Measurements from ENCODE around the gene DNAJB4.

The DNAJB4 gene

DNA sequence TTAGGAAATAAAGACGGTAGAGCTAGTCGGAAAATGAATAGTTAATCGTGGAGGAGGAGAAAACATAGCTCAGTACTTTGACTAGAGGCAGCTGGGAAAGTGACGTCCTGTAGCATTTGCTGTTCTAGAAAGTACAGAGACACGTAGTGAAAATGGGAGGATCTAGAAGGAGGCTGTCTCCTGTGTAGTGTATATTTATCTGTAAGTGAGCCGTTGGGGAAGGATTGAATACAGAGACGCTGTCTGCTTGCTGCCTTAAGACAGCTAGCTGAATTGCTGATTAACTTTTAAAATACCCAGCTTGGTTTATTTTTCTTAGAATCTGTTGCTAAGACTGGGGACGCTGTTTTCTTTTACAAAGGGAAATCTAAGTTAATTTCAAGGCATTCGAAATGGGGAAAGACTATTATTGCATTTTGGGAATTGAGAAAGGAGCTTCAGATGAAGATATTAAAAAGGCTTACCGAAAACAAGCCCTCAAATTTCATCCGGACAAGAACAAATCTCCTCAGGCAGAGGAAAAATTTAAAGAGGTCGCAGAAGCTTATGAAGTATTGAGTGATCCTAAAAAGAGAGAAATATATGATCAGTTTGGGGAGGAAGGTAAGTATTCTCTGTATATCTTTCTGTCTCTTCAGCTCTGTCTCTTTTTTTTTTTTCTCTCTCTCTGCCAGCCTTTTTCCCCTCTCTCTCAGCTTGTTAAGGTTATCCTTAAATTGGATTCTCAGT lies at the start of gene DNAJB4:
TSS of gene DNAJB4 (plus strand) at position 221 of the 729 bp plus-strand sequence. CDS start at position 393, 172 bp downstream.
- TF ChIP-seq, protein P1, sequence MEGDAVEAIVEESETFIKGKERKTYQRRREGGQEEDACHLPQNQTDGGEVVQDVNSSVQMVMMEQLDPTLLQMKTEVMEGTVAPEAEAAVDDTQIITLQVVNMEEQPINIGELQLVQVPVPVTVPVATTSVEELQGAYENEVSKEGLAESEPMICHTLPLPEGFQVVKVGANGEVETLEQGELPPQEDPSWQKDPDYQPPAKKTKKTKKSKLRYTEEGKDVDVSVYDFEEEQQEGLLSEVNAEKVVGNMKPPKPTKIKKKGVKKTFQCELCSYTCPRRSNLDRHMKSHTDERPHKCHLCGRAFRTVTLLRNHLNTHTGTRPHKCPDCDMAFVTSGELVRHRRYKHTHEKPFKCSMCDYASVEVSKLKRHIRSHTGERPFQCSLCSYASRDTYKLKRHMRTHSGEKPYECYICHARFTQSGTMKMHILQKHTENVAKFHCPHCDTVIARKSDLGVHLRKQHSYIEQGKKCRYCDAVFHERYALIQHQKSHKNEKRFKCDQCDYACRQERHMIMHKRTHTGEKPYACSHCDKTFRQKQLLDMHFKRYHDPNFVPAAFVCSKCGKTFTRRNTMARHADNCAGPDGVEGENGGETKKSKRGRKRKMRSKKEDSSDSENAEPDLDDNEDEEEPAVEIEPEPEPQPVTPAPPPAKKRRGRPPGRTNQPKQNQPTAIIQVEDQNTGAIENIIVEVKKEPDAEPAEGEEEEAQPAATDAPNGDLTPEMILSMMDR (conservative IDR thresholded peaks at IDR 0.05; ENCODE audit: low read depth), result no peak
- DNase-seq (ENCODE audit: low spot score), result peak; percentile 83
- ChIA-PET POLR2A (ENCODE audit: low non-redundant PET) (interaction anchor here (0.8 to 1.8 kb wide), 3 partner anchors 26 to 189 kb away, joined by 3 to 19 read pairs (median 3); no protein-coding TSS in a partner anchor), CTCF (interaction anchor here (0.6 to 1.8 kb wide), 4 partner anchors 10 to 110 kb away, joined by 3 to 12 read pairs (median 4); no protein-coding TSS in a partner anchor)
- no peak within 1 kb of the TSS for H3K27ac ChIP-seq

DNA sequence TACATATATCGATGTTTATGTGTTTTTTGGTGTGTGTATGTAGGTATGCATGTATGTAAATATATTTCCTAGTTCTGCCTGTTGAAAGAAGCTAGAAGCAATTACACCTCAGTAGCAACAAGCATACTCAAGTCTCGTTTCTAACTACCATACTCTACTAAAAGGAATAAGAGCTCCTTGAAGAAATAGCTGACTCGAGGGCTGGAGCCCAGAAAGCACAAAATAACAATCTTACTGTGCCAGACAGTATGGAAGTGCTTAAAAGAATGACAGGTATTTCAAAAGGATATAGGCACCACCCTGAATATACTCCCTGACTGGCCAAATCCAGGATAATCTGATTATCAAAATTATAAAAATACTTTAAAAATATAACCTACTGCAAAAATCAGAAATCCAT lies 49.0 kb upstream of the DNAJB4 start:
- no peak overlapping the region for H3K27ac ChIP-seq
- no peak for DNase-seq (ENCODE audit: low spot score)
- TF ChIP-seq, protein P1 (conservative IDR thresholded peaks at IDR 0.05; ENCODE audit: low read depth), result no peak
- ChIA-PET CTCF (interaction anchor here (0.6 kb wide), 1 partner anchor 159 kb away, joined by 4 read pairs; no protein-coding TSS in a partner anchor), POLR2A (ENCODE audit: low non-redundant PET) (no interaction called here)

DNA sequence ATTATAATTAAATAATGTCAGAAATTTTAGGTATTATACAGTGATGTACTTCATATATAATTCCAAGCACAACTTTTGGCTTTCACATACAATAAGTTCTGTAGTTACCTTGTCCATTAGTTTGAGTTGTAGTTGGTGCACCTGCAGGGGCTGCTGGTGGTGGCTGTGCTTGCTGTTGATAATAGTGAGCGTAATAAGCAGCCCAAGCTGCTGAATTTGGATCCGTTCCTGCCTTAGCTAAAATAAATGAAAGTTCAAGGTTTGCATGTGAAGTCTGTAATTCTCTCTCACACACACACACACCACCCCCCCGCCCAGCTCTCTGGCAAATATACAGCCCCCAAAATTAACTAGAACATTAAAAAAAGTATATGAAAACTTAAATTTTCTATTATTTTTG lies 48.3 kb upstream of the DNAJB4 start:
- ChIA-PET CTCF (no interaction called here), POLR2A (ENCODE audit: low non-redundant PET) (no interaction called here)
- TF ChIP-seq, protein P1 (conservative IDR thresholded peaks at IDR 0.05; ENCODE audit: low read depth), result no peak
- no peak for DNase-seq (ENCODE audit: low spot score)
- no peak overlapping the region for H3K27ac ChIP-seq

DNA sequence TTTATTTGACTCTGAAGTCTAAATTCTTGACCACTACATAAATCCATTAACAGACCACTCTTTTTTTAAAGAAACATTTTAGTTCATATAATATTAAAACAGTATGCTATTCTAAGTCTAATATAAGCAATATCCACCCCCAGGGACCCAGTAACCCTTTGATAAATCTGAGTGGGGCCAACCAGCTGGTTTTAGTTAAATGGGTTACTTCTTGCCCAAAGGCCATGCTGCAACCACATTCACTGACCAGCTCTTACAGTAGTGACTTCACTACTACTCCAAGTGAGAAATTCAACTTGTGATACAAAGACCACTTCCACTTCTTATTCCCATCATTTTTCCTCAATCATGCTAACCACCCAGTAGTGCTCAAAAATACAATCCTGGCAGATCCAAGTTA lies 46.3 kb upstream of the DNAJB4 start:
- DNase-seq (ENCODE audit: low spot score), result no peak
- TF ChIP-seq, protein P1 (conservative IDR thresholded peaks at IDR 0.05; ENCODE audit: low read depth), result no peak
- H3K27ac ChIP-seq, result no peak overlapping the region
- POLR2A ChIA-PET (ENCODE audit: low non-redundant PET), result no interaction called here
- CTCF ChIA-PET, result no interaction called here

DNA sequence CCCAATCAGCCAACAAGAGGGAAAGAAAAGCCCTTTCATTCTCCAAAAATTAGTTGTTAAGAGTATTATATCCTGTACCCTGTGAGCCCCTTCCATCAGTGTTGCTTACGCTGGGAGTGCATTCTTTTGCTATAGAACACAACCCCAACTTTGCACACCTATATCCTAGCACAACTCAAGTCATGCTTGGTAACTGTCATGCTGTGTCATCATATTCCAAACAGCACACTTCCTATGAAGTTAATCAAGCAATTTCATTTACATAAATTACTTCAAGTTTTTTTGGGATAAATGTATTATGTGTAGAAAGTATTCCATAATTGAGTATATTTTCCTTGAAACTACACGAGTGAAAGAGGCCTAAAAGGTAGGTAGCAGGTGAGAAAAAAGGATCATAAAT lies 45.9 kb upstream of the DNAJB4 start:
- CTCF ChIA-PET, result no interaction called here
- no peak for DNase-seq (ENCODE audit: low spot score)

DNA sequence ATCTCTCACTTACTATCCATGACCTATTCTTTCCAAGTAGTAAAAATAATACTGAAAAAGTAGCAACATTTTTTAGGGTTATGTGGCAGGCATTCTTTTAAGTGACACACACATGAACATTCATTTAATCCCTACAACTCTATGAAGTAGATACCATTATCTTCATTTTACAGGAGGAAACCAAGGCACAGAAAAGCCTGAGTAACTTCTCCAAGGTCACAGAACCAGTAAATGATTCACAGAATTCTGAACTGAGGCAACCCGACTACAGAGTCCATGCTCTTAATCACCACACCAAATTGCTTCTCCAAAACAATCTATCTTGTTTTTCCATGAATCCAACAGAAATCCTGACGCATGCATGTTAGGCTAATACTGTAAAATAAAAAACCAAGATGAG lies 43.3 kb upstream of the DNAJB4 start:
- H3K27ac ChIP-seq, result no peak overlapping the region
- ChIA-PET CTCF (no interaction called here), POLR2A (ENCODE audit: low non-redundant PET) (no interaction called here)
- DNase-seq (ENCODE audit: low spot score), result no peak
- TF ChIP-seq, protein P1 (conservative IDR thresholded peaks at IDR 0.05; ENCODE audit: low read depth), result no peak

More for the DNA sequence above, 45.9 kb upstream of the DNAJB4 start:
- TF ChIP-seq, protein P1 (conservative IDR thresholded peaks at IDR 0.05; ENCODE audit: low read depth), result no peak
- no peak overlapping the region for H3K27ac ChIP-seq
- POLR2A ChIA-PET (ENCODE audit: low non-redundant PET), result no interaction called here
